ENCODE data around the gene ITCH.

DNA sequence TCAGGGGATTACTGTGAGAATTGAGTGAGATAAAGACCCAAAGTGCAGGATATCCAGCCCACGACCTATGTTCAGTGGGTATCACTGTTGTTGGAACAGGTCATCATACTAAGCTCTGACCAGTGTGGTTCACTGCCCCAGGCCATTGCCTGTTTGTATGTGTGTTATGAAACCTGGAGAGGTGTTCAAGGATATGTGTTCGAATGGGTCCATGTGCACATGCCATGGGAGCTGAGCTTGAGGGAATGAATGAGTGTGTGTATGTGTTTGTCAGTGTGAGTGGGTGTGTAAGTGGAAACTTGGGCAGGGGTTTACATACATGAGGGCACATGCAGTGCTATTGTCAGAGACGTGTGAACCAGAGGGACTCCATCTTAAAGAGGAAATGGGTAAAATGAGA, 42.2 kb upstream of the ITCH start:
- TF ChIP-seq CTCF (IDR thresholded peaks at IDR 0.05) (no peak), POLR2AphosphoS5 (IDR thresholded peaks at IDR 0.05; ENCODE audit: insufficient read depth in 1 of 2, low read depth in 1 of 2) (no peak), POLR2A (IDR thresholded peaks at IDR 0.05) (no peak)
